ENCODE data around the gene PERCC1. TPM values are rescaled to one million over a fixed set of nuclear protein-coding genes. Genes with fewer than 3 reads are reported as not detected.

PERCC1 gene
- total RNA-seq, 1 donor from 2014 or later: not detected

GRCh38 chr16:1449201-1449788 lies 18.4 kb downstream of the PERCC1 start:
- DNase-seq (ENCODE audit: low read depth in 2 of 2): no peak

- no peak for DNase-seq (ENCODE audit: low read depth in 2 of 2)
Measured at GRCh38 chr16:1450218-1450617, 19.3 kb downstream of the PERCC1 start.

GRCh38 chr16:1450841-1451240 lies 20.0 kb downstream of the PERCC1 start:
- DNase-seq (ENCODE audit: low read depth in 2 of 2): no peak

DNA sequence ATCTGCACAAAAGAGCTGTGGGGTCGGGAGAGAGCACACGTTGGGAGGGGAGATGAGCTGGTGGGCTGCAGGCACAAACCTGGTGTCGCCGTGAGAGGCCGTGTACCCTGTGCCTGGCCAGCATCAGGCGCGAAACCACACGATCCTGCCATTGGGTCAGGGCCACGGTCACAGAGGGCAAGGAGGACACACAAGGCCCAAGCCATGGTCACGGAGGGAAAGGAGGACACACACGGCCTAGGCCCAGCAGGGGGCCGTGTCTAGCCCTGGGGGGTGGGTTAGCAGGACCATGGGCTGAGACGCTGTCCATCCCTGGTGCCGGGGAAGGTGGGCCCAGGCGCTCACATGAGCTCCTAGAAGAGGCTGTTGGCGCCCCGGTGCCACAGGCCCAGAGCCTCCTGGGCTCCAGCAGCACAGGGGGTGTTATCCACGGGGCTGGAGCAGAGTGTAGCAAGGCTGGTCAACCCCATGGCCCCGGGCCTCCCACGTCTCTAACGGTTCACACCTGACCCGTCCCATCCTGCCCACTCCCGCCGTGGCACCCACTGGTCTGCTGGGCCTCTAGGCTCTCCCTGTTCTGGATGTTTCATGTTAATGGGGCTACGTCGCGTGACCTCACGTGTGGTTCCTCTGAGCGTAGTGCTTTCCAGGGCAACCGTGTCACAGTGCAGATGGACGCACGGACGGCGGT lies 21.0 kb downstream of the PERCC1 start:
- no peak for DNase-seq (ENCODE audit: low read depth in 2 of 2)

GRCh38 chr16:1452530-1452929 lies 21.7 kb downstream of the PERCC1 start:
- DNase-seq (ENCODE audit: low read depth in 2 of 2): no peak

DNA sequence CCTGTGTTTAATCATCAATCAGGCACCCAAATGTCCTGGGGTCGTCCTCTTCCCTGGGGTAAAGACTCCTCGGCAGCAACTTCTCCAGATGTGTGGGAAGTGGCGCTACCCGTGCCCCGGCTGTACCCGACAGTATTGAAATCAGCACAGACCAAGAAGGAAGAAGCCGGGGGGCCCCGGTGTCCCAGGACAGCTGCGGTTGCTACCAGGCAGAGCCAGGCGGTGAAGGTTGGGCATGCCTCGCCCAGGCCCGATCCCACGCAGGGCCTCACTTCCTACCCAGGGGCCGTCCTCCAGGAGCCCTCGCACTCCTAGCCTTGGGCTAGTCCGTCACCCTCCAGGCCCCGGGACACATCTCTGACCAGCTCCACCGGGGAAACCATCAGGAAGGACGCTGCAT lies 22.4 kb downstream of the PERCC1 start:
- no peak for DNase-seq (ENCODE audit: low read depth in 2 of 2)

GRCh38 chr16:1454561-1454960 lies 23.7 kb downstream of the PERCC1 start:
- DNase-seq (ENCODE audit: low read depth in 2 of 2): no peak

DNA sequence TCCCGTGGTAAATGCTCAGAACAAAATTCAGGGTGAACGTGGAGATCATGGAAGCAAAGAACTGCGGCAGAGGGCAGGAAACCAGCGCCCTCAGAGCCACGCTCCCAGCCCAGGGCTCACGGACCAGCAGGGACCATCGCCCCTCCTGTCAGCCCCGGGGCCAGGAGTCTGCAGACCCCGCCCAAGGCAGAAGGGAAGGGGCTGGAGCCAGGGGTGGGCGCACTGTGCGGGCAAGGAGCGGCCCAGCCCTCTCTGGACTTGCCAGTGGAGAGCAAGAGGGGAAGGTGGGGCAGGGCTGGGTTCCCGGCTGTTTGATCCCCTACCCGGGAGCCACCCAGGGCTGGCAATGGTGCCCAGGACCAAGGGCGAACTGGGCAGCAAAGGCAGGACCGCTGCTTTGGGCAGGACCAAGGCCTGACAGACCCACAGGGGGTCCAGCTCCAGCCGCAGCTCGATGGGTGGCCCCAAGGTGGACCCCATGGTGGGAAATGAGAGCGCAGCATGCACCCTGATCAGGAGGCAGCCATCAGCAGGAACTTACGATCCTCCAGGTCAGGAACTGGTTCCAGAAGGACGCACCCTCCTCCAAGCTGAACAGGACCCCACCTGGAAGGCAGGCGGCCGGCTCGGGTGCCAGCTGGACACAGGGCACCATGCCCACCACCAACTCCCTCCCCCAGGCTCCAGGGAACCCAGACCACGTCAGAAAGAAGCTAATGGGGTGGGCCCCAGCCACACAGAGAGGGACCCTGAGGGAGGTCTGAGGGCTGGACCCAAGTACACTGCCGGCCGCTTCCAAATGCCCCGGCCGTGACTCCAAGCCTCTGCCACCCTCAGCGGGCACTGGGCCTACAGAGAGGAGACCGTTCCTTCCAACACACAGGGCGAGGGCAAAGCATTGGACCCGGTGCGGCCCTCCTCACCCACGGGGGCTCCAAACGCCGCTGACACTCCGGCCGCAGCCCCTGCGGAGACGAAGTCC lies 24.6 kb downstream of the PERCC1 start:
- DNase-seq (ENCODE audit: low read depth in 2 of 2): no peak

DNA sequence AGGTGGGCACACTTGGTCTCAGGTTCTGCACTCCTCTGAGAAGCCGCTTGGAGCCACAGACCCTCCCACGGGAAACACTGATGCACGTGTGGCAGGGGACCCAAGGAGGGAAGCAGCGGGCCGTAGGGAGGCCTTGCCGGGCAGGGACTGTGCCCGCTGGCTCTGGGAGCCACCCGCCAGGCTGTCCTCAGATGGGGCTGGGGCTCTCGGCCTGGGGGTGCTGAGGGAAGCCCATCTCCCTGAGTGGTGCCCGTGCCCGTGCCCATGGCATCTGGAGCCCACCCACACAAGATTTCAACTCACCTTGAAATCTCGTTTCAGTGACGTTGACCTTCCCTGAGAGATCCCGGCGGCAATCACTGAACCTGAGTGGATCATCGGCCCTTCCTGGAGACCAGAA lies 26.1 kb downstream of the PERCC1 start:
- no peak for DNase-seq (ENCODE audit: low read depth in 2 of 2)

DNA sequence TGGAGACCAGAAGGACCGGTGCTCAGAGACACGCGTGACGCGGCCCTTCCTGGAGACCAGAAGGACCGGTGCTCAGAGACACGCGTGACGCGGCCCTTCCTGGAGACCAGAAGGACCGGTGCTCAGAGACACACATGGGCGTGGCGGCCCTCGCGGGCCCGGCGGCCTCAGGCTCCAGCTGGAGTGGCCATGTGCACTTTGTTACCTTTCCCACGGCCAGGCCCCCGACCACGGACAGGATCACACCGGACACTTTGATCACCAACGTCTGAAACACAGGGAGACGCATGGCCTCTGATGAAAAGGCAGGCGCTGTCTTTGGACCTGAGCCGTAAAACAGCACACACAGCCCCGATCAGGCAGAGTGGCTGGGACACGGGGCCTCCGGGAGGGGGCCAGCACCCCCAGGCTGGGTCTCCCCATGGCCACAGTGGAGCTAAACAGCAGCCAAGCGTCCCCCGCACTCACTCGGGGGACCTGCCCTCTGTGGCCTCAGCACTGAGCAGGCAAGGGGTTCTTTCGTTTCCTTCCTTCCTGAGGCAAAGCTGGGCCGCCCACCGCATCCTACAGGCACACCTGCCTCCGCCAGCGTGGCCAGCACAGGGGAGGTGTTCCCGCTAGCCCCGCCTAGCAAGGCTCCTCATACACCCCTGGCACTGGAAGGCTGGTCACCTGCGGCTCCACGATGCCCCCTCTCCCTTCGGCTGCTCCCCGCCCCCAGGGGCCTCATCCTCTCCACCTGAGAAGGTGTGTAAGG lies 26.8 kb downstream of the PERCC1 start:
- DNase-seq (ENCODE audit: low read depth in 2 of 2): no peak

DNA sequence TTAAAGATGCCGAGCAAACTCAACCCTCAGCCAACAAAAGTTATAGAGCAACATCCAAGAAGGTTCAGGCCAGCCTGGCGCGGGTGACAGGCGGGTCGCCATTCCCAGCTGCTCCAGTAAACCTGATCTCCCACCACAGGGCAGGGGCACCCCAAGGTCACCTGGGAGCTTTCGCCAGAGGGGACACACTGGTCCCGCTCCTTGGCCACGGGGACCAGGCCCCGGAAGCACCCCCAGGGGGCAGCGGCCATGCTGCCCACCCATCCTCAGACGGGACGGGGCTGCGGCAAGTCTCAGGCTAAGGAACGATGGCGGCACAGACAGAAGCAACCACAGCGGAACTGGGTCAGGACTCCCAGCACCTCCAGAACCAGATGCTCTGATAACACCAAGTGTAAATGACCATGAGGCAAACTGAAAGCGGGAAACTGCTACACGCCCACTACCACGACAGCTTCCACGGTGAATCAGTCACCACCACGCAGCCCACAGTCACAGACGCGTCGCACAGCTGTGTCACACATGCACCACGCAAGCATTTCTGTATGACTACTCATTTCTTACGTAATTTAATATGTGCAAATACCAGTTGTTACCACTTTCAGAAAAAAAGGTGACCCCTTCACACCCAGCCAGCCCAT lies 27.6 kb downstream of the PERCC1 start:
- no peak for DNase-seq (ENCODE audit: low read depth in 2 of 2)

GRCh38 chr16:1458977-1459341 lies 28.1 kb downstream of the PERCC1 start:
- DNase-seq (ENCODE audit: low read depth in 2 of 2): no peak

DNA sequence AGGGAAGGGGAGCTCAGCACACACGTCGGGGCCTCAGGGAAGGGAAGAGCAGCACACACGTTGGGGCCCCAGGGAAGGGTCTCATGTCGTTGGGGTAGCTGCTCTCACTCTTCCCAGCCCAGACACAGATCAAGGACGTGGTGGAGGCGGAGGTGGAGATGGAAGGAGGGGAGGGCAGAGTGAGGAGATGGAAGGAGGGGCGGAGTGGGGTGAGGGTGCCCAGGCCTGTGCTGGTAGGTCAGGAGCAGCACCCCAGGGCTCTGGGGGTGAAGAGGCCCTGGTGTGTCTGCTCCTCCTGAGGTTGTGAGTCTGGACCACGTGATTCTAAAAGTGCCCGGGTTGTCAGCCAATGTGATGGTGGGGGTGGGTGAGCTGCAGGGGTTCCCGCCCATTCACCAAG lies 29.1 kb downstream of the PERCC1 start:
- DNase-seq (ENCODE audit: low read depth in 2 of 2): no peak

DNA sequence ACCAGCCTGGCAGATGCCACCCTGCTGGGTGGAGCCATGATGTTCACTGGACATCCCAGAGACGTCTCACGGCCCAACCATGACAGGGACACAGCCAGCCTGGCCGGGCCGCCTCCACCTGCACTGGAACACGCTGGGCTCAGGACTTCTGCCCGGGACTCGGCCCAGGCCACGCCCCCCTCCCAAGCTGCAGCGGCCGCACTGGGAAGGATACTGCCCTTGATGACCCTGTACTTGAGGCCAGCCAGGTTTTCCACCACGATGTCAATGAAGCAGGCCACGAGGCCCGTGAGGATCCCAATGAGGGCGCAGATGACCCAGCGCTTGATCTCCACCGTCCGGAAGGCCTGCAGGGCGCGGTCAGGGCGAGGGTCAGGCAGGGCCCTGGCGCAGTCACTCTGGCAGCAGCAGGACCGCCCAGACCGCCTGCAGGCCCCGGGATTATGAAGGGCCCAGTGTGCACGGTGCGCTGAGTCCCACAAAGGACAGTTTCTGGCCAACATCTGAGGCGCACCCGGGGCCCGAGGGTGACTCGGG lies 29.8 kb downstream of the PERCC1 start:
- DNase-seq (ENCODE audit: low read depth in 2 of 2): no peak

DNA sequence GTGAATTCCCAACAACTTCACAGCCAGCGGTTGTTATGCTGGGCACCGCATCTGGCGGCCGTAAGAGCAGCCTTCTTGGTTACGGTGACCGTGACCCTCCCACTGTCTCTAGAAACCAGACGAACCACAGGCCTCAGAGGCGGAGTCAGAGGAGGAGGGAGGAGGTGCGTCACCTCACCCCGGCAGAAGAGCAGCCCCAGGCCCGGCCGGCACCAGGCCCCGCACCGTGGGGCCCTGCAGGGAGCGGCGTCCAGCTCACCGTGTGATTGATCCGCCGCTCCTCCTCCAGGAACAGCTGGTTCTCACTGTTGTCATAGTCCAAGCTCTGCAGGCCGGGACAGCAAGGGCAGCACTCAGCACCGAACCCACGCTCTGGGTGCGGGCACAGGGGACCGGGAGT lies 30.3 kb downstream of the PERCC1 start:
- no peak for DNase-seq (ENCODE audit: low read depth in 2 of 2)

DNA sequence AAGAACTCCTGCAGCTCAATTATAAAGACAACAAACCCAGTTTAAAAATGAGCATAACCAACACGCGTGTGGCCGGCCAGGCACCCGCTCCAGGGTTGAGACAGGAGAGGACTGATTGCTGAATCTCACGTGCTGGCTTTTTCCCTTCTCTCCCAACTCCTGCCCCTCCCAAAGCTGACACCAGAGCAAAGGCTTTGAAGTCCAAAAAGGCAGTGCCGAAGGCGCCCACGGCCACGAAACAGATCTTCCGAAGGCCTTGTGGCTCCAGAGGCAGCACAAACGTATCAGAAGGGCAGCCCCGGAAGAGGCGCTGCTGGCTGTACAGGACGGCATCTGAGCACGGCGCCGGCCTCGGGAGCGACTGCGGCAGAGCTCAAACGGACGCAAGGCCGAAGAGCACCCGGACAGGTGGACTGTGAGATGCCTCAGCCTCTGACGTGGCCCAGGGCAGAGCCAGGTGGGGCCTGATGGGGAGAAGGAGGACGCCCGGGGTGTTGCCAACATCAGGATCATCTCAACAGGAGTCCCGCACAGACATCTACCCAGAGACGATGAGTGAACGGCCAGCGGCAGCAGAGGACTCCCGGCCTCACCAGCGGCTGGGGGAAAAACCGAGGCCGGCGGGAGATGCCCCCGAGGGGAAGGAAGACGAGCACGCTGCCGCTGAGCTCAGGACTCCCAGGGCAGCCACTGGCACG lies 33.5 kb downstream of the PERCC1 start:
- no peak for DNase-seq (ENCODE audit: low read depth in 2 of 2)

- no peak for DNase-seq (ENCODE audit: low read depth in 2 of 2)
Measured at GRCh38 chr16:1464894-1465566, 34.2 kb downstream of the PERCC1 start.

- no peak for DNase-seq (ENCODE audit: low read depth in 2 of 2)
Measured at GRCh38 chr16:1465567-1465915, 34.7 kb downstream of the PERCC1 start.

DNA sequence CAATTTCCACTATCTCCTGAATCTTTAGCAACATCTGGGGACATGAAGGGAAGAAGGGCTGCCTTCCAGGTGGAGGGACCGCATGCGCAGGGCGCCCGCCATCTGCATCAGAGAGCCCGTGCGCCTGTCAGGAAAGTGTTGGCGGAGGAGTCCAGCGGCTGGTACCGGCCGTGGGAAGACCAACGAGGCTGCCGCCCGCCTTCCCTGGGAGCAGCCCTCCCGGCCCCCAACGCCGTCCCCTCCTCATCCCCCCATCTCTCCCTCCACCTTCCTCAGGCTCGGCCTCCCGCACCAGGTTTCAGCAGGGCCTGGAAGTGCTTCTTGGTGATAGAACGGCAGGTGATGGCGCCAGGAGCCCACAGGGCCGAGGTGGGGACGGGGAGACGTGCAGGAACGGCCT lies 35.2 kb downstream of the PERCC1 start:
- DNase-seq (ENCODE audit: low read depth in 2 of 2): no peak

GRCh38 chr16:1466968-1467521 lies 36.2 kb downstream of the PERCC1 start:
- DNase-seq (ENCODE audit: low read depth in 2 of 2): no peak
